Astrocyte of the cerebellum (primary cell): Measurements from ENCODE around the gene LYL1.

Source experiments
- DNase-seq: peaks from one replicate; pipeline ENCODE4 v3.0.0-alpha.2; 2011; ENCODE audit warnings: low read depth
- H3K4me3 ChIP-seq: 2 replicates; pipeline ENCODE4 v1.5.1; 2011; ENCODE audit warnings: mild to moderate bottlenecking, low read depth, low read length, moderate library complexity
- CTCF ChIP-seq: IDR thresholded peaks from 2 replicates; pipeline ENCODE4 v1.5.1; 2012; ENCODE audit warnings: low read length, low read depth, moderate library complexity, mild to moderate bottlenecking; ENCODE audit errors: missing control alignments
- in situ Hi-C: cut with HindIII; loops from 2 replicates; pipeline ENCODE4 v1.10.0; 2017; ENCODE audit warnings: low sequenced_read_pairs

LYL1 gene

DNA sequence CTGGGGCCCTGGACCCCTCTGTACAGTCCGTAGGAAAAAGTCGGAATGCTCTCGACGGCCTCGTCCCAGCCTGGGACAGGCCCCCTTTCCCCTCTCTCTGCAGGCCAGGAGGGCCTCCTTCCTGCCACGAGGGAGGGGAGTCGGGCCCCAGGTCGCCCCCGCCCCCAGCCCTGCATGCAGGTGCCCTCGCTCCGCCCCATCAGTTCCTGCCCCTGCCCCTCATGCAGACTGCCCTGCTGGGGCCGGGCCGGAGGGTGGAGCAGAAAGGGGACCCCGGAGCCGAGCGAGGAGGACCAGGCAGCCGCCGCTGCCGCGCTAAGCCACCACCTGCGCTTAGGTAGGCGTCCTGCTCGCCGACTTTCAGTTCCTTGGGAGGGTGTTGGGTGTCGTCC is 7.3 kb downstream of the LYL1 start:
- DNase-seq = no peak
- no peak for TF ChIP-seq CTCF
- in situ Hi-C loops = no loop called here
- H3K4me3 ChIP-seq = no peak overlapping the region

DNA sequence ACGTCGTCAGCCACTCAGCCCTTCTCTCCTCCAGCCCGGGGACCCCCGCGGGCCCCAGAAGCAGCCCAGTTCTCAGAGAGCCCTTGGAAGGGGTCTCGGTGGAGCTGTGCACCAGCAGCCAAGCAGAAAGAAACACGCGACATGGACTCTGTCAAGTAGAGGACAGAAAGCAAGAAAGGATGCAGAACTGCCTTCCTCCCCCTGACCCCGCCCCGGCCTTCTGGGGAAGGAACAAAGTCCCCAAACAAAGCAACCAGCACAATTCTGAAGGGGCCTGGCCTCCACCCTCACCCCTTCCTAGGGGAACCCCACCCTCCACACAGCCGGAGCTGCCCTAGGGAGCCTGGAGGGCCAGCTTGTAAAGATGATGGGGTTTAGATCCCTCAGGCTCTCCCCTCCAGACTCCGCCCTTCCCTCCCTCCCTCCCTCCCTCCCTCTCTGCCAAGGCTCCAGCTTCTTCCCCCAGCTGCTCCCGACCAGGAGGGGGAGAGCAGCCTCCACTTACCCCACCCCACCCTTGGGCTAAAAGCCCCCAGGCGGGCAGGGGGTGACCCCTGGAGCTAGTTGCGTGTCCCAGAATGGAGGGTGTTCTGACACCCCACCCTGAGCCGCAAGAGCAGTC is 7.8 kb downstream of the LYL1 start:
- TF ChIP-seq CTCF = no peak
- in situ Hi-C loops = no loop called here
- no peak for DNase-seq
- H3K4me3 ChIP-seq = no peak overlapping the region

DNA sequence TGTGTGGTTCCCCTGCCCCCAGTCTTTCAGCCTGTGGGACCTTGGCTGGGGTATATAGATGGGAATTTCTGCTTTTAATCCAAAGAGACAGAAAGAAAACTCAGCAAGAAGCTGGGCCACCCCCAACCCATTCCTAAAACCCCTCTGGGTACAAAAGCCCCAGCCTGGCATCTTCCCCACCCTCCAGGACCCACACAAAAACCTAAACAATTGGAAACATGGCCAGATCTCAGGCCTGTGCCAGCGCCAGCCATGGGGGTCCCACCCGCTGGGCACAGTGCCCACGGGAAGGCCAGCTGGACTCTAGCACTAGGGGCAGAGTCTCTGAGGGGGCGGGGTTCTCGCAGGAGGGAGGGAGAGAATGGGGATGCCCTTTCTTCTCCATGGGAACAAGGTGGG is 8.6 kb downstream of the LYL1 start:
- H3K4me3 ChIP-seq = no peak overlapping the region
- TF ChIP-seq CTCF = no peak
- in situ Hi-C loops = no loop called here
- no peak for DNase-seq

- no peak overlapping the region for H3K4me3 ChIP-seq
- in situ Hi-C loops = no loop called here
- DNase-seq = peak; percentile 77
- peak; percentile 84 for TF ChIP-seq CTCF
Measured at GRCh38 chr19:13093407-13094105, 9.1 kb downstream of the LYL1 start.

DNA sequence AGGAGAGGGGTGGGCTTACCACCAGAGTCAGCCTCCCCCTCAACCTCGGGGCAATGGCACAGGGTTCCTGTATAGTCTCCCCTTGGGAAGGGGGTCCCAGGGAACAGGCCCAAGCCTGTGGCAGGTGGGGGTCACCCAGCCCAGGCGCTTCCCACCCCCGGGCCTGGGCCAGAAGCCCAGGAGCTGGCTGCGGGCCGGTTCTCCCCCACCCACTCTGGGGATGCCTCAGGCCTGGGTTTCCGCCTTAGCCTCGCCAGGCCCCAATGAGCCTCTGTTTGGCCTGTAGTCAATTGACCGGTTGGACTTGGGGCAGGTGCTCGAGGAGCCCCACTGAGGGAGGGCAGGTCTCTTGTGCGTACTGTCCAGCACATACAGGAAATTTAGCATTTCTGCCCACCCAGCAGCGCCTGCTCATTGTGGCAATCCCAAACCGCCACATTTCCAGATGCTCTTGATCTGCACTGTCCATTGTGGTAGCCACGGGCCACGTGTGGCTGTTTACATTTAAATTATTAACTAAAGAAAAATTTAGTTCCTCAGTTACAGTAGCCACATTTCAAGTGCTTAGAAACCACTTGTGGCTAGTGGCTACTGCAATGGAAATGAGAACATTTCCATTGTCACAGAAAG is 9.9 kb downstream of the LYL1 start:
- in situ Hi-C loops = no loop called here
- no peak for TF ChIP-seq CTCF
- DNase-seq = peak; percentile 49
- no peak overlapping the region for H3K4me3 ChIP-seq

GRCh38 chr19:13092158-13092543 is 10.5 kb downstream of the LYL1 start:
- in situ Hi-C loops = no loop called here
- no peak for TF ChIP-seq CTCF
- no peak overlapping the region for H3K4me3 ChIP-seq
- DNase-seq = no peak
